ENCODE results near the gene SLC43A2. TPM values are rescaled to one million over a fixed set of nuclear protein-coding genes. Genes with fewer than 3 reads are reported as not detected.

Gene SLC43A2
- total and polyA plus RNA-seq, 4 donors: 27.0 to 125 (median 68.6) TPM

GRCh38 chr17:1623057-1623630 lies 5.5 kb downstream of the SLC43A2 start:
- WGBS, 2 donors: 93 to 94% methylated on average over 14 of the region's 14 CpGs
- no peak for TF ChIP-seq CTCF (IDR thresholded peaks at IDR 0.05; ENCODE audit: control extremely low read depth, extremely low read depth)
- Histone ChIP-seq H3K36me3 (ENCODE audit: control insufficient read depth in 4 of 4, insufficient read depth in 4 of 4, low read length in 4 of 4) (peaks cover 0 to 7% (median under 1%) of the 10 kb centered on the region in 4 donors), H3K4me1 (ENCODE audit: control insufficient read depth in 5 of 5, insufficient read depth in 5 of 5, low read length in 5 of 5) (peaks cover 0 to 25% (median 11%) of the 10 kb centered on the region in 5 donors), H3K9me3 (ENCODE audit: control insufficient read depth in 4 of 4, insufficient read depth in 3 of 4, low read length in 3 of 4) (no peaks in the 10 kb centered on the region), H3K9ac (ENCODE audit: insufficient read depth in 1 of 2, low read length in 2 of 2) (no peak overlapping the region), H3K4me3 (no peak overlapping the region), H3K27ac (ENCODE audit: low read depth in 1 of 2, low read length in 1 of 2) (no peak overlapping the region), H3K27me3 (ENCODE audit: control insufficient read depth in 3 of 3, insufficient read depth in 3 of 3, low read length in 2 of 3) (no peaks in the 10 kb centered on the region)
- DNase-seq: no peak
- ATAC-seq (ENCODE audit: insufficient read depth, low FRiP score): no peak

- Histone ChIP-seq H3K27ac (ENCODE audit: low read depth in 1 of 2, low read length in 1 of 2) (no peak overlapping the region), H3K36me3 (ENCODE audit: control insufficient read depth in 4 of 4, insufficient read depth in 4 of 4, low read length in 4 of 4) (peaks cover 0 to 7% (median under 1%) of the 10 kb centered on the region in 4 donors), H3K4me3 (no peak overlapping the region), H3K9ac (ENCODE audit: insufficient read depth in 1 of 2, low read length in 2 of 2) (no peak overlapping the region), H3K27me3 (ENCODE audit: control insufficient read depth in 3 of 3, insufficient read depth in 3 of 3, low read length in 2 of 3) (no peaks in the 10 kb centered on the region), H3K9me3 (ENCODE audit: control insufficient read depth in 4 of 4, insufficient read depth in 3 of 4, low read length in 3 of 4) (no peaks in the 10 kb centered on the region), H3K4me1 (ENCODE audit: control insufficient read depth in 5 of 5, insufficient read depth in 5 of 5, low read length in 5 of 5) (peaks cover 0 to 24% (median 7%) of the 10 kb centered on the region in 5 donors)
- ATAC-seq (ENCODE audit: insufficient read depth, low FRiP score) (no peak), DNase-seq (no peak)
- no peak for TF ChIP-seq CTCF (IDR thresholded peaks at IDR 0.05; ENCODE audit: control extremely low read depth, extremely low read depth)
- 79 to 85% methylated on average over 22 of the region's 22 CpGs for WGBS, 2 donors
These were observed 7.2 kb downstream of the SLC43A2 start for GRCh38 chr17:1621273-1621954.

- Histone ChIP-seq H3K27me3 (ENCODE audit: control insufficient read depth in 3 of 3, insufficient read depth in 3 of 3, low read length in 2 of 3) (no peaks in the 10 kb centered on the region), H3K4me3 (no peak overlapping the region), H3K9me3 (ENCODE audit: control insufficient read depth in 4 of 4, insufficient read depth in 3 of 4, low read length in 3 of 4) (no peaks in the 10 kb centered on the region), H3K27ac (ENCODE audit: low read depth in 1 of 2, low read length in 1 of 2) (no peak overlapping the region), H3K4me1 (ENCODE audit: control insufficient read depth in 5 of 5, insufficient read depth in 5 of 5, low read length in 5 of 5) (peaks cover 0 to 24% (median 6%) of the 10 kb centered on the region in 5 donors), H3K9ac (ENCODE audit: insufficient read depth in 1 of 2, low read length in 2 of 2) (no peak overlapping the region), H3K36me3 (ENCODE audit: control insufficient read depth in 4 of 4, insufficient read depth in 4 of 4, low read length in 4 of 4) (peaks cover 0 to 7% (median 0%) of the 10 kb centered on the region in 4 donors)
- WGBS, 2 donors: 86 to 88% methylated on average over 12 to 13 of the region's 13 CpGs
- DNase-seq (no peak), ATAC-seq (ENCODE audit: insufficient read depth, low FRiP score) (no peak)
- TF ChIP-seq CTCF (IDR thresholded peaks at IDR 0.05; ENCODE audit: control extremely low read depth, extremely low read depth): no peak
These were observed 8.1 kb downstream of the SLC43A2 start for GRCh38 chr17:1620486-1620885.
